Hepatocyte (in vitro differentiated cells): ENCODE data around the gene OPCML.

Experiments
- EZH2 ChIP-seq: fragments of 200-600 bp; sonication (generic); IDR thresholded peaks from 2 replicates; pipeline ENCODE4 v1.6.1; 2016; ENCODE audit warnings: antibody characterized with exemption, mild to moderate bottlenecking, borderline replicate concordance
- EZH2phosphoT487 ChIP-seq: fragments of 200-600 bp; sonication (generic); IDR thresholded peaks from one replicate; pipeline ENCODE4 v1.6.1; 2018; ENCODE audit warnings: antibody characterized with exemption, mild to moderate bottlenecking, low read depth, moderate library complexity; ENCODE audit not compliant: unreplicated experiment, severe bottlenecking
- TF ChIP-seq, protein P1 (sequence below): fragments of 200-600 bp; sonication (generic); IDR thresholded peaks from 2 replicates; pipeline ENCODE4 v1.5.1; 2016; ENCODE audit warnings: antibody characterized with exemption, mild to moderate bottlenecking; ENCODE audit not compliant: poor library complexity

DNA sequence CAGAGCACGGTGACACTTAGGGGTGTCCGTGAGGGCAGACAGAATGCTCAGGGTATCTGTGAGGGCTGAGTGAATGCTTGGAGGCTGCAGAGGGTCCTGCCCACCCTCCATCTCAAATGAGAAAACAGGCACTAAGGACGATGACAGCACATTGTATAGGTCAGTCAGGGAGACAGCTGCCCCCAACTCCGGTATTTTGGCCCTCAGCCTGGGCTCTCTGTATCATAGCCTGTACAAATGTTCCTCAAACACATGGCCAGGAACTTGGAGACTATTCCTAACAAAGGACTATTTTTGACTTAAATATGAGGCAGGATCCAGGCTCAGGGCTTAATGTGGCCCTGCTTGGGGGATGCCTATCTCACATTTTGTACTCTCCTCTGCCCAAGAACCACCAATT, 145.4 kb downstream of the OPCML start:
- TF ChIP-seq, protein P1, sequence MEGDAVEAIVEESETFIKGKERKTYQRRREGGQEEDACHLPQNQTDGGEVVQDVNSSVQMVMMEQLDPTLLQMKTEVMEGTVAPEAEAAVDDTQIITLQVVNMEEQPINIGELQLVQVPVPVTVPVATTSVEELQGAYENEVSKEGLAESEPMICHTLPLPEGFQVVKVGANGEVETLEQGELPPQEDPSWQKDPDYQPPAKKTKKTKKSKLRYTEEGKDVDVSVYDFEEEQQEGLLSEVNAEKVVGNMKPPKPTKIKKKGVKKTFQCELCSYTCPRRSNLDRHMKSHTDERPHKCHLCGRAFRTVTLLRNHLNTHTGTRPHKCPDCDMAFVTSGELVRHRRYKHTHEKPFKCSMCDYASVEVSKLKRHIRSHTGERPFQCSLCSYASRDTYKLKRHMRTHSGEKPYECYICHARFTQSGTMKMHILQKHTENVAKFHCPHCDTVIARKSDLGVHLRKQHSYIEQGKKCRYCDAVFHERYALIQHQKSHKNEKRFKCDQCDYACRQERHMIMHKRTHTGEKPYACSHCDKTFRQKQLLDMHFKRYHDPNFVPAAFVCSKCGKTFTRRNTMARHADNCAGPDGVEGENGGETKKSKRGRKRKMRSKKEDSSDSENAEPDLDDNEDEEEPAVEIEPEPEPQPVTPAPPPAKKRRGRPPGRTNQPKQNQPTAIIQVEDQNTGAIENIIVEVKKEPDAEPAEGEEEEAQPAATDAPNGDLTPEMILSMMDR = no peak
- TF ChIP-seq EZH2 (no peak), EZH2phosphoT487 (no peak)
